Urothelium cell line (cell line): ENCODE measurements around the gene CCT7.
A peak's percentile ranks its signal among the peaks of the same experiment; 100 is the strongest.
"Not testable (repeated sequence)": the region's sequence is repeated elsewhere in the genome, so short reads cannot be mapped to it uniquely, and the experiment has no call there.

Experiments used
- DNase-seq: peaks from one replicate; pipeline ENCODE4 v3.0.0; 2011; ENCODE audit warnings: low spot score, mixed read lengths
- FAIRE-seq: peaks from 2 replicates; lab custom pipeline; 2011; peaks lifted over from hg19 to GRCh38; lab: Jason Lieb, UNC

The CCT7 gene

DNA sequence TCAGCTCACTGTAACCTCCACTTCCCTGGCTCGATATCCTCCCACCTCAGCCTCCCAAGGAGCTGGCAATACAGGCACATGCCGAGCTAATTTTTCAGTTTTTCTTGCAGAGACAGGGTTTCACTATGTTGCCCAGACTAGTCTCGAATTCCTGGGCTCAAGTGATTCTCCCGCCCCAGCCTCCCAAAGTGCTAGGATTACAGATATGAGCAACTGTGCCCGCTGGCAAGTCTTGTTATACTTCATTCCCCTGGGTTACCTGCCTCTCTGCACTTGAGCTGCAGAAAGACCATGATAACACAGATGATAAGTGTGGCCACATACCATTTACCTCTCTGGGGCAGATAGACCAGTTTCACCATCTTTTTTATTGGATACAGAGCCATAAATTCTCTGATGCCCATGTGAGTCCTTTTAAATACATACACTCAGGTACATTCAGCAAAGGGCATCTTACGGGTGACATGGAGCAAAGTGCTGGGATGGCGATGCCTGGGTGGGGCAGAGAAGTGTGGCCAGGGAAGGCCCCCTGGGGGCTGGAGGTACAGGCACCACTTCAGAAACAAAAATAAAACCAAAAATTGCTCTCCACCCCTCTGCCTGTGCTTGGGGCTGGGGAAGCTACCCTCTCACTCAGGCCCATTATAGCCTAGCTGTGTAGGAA is 20.4 kb downstream of the CCT7 start:
- FAIRE-seq (peak; percentile 40), DNase-seq (no peak)

DNA sequence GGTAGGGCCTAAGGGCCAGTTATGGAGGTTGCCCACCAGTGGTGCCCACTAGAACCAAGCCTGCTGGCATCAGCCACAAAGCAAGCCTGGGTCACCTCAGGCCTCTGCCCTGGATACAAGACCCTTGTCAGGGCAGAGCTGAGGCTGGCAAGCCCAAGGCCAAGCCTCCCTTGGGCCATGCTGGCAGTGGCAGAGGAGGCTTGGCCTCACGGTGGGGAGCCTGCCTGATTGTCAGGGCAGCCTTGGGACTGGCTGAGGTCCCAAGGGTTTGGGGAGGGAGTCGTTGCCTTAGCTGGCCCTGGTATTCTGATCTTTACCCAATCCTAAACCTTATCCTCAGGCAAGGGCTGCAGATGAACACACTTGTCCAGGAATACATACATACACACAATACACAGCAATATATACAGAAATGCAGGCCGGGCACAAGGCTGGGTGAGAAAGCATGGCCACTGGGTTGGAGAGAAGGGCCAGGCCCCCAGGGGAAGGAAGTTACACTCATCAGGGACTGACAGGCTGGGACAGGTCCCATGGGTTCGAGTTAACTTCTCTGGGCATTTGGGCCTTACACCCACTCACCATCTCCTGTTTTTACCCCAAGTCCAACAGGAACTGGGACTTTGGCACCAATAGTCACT is 21.0 kb downstream of the CCT7 start:
- FAIRE-seq = no peak
- DNase-seq = no peak

- DNase-seq = no peak
Measured at GRCh38 chr2:73255907-73256617, 22.0 kb downstream of the CCT7 start.

DNA sequence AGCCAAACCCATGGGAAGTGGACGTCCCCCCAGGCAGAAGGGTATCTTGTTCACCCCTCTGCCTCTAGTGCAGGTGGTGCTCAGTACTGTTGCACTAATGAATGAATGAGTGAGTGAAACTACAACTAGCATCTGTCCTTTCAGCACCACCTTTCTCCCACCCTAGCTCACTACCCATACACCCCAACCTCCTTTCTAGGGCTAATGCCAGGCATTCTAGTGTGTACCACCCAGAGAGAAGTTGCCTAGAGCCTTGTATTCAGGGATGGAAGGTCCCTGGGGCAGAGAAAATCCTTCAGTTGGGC is 22.5 kb downstream of the CCT7 start:
- FAIRE-seq (peak; percentile 76), DNase-seq (no peak)

More at GRCh38 chr2:73255907-73256617, 22.0 kb downstream of the CCT7 start:
- peak; percentile 17 for FAIRE-seq

DNA sequence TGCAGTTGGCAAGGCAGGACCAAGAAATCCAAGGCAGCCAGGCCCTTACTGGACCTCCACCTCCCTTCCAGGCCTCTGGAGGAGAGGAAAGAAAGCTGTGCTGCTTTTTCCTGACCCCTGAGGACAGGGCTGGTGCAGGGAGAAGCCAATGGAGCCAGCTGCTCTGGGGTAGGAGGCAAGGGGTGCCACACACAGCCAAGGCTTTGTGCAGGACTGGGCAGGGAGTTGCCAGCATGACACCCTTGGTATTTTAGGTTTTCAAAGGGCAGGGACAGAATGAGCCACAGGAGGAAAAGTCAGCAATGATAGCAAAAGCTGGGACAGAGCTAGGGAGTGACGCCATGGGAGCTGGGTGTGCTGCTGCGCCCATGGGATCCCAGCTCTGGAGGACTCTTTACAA is 22.9 kb downstream of the CCT7 start:
- FAIRE-seq (no peak), DNase-seq (no peak)

- FAIRE-seq (no peak), DNase-seq (no peak)
Measured at GRCh38 chr2:73257425-73258125, 23.5 kb downstream of the CCT7 start.

GRCh38 chr2:73258186-73258912 is 24.2 kb downstream of the CCT7 start:
- no peak for DNase-seq
- FAIRE-seq = no peak

DNA sequence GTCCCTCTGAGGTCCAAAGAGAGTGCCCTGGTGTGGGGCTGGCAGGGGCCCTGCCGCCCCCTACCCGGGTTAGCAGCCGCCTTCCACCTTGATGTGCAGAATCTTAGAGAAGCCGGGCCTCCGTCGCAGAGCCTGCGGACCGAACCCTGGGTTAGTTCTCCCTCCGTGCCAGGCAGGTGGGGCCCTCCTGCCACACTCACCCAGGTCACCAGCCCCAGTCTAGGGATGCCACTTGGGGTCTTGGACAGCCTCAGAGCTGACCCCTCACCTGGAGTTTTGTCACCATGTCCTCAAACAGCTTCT is 24.8 kb downstream of the CCT7 start:
- DNase-seq = no peak
- FAIRE-seq = no peak

- FAIRE-seq = no peak
Measured at GRCh38 chr2:73259276-73259675, 25.2 kb downstream of the CCT7 start.

DNA sequence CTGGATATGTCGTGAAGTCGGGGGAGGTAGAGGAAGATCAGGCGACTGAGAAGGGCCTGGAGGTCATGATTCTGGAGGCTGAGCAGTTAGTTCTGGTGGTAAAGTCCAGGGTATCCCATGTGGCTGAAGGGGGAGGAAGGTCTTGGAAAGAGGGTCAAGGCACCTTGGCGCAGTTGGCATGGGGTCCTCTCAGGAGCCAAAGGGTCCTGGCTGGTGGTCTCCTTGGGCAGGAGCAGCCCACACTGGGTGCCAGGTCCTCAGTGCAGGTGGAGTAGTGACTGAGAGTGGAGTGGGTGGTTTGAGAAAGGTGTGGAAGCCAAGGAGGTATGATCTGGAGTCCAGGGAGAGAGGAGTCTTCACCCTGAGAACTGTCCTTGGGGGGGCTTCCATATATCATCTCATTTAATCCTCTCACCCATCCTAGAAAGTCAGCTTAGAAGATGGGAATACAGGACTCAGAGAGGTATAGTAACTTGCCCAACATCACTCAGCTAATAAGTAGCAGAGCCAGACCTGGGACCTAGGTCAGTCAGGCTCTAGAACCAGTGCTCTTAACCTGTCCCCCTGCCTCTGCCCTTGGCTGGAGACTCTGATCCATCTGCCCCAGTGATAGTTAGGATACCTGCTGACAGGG is 25.7 kb downstream of the CCT7 start:
- DNase-seq (no peak), FAIRE-seq (no peak)

More at GRCh38 chr2:73259276-73259675, 25.2 kb downstream of the CCT7 start:
- DNase-seq = no peak

GRCh38 chr2:73260338-73260984 is 26.4 kb downstream of the CCT7 start:
- DNase-seq = peak; percentile 66
- no peak for FAIRE-seq

GRCh38 chr2:73262108-73262651 is 28.1 kb downstream of the CCT7 start:
- DNase-seq (no peak), FAIRE-seq (no peak)

DNA sequence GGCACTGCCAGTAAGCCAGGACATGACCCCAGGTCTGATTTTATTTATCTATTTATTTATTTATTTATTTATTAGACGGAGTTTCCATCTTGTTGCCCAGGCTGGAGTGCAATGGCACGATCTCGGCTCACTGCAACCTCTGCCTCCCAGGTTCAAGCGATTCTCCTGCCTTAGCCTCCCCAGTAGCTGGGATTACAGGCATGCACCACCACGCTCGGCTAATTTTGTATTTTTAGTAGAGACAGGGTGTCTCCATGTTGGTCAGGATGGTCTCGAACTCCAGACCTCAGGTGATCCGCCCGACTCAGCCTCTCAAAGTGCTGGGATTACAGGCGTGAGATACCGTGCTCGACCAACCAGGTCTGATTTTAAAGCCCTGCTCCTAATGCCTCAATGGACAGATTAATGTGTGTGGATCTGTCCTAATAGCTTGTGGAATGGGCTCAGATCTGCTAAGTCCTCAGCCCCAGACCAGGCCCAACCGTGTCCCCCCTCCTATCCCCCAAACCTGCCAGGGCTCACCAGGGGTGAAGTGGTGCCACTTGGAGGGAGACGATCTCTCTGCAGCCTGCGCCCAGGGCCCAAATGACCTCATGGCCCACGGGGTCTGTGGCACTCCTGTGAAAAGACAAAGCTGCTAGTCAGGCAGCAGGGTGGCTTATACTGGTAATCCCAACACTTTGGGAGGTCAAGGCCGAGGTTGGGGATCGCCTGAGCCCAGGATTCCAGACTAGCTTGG is 28.8 kb downstream of the CCT7 start:
- FAIRE-seq, DNase-seq: not testable (repeated sequence)

DNA sequence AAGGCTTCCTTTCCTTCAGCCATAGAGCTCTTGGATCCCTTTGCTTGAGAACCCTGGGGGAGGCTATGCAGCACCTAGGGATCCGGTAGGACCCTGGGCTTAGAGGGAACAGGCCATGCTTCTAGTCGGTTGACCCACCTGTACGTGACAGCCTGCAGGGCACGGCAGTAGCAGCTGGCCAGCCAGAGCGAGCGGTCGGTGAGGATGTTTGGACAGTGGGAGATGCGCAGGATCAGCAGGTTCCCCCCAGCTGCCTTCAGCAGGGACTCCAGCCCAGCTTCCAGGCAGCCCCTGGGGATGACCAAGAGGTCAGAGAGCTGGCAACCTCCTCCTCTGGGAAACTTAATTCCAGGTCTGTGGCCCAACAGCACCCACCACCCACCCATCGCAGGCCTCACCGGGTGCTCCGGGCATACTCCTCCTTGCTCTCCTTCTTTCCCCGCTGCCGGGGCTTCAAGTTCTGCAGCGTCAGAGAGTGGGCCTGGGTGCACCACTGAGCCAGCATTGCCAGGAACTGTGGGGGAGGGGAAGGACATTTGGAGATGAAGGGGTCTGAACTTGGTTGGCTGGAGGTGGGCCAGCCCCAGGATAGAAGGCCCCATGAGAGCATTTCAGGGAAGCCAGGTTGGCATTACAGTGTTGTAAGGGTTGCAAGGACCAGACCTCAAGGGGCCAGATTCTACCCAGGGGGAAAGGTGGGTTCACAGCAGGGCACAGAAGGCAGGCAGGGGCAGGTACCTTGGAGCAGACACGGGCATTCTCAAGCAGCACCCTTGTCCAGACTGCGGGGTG is 29.6 kb downstream of the CCT7 start:
- DNase-seq (no peak), FAIRE-seq (no peak)

DNA sequence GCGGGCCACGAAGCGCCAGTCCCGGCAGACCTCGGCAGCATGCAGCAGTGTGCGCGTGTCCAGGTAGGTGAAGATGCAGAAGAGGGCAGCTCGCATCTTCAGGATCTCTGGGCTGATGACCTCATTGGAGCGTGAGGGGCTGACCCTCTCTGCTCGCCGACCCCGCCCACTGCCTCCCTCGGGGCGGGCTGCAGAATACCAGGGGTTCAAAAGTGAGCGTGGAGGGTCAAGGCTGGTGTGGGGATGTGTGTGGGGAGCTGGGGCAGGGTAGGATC is 30.2 kb downstream of the CCT7 start:
- FAIRE-seq = no peak
- DNase-seq = no peak

GRCh38 chr2:73264783-73265182 is 30.7 kb downstream of the CCT7 start:
- no peak for FAIRE-seq
- no peak for DNase-seq

GRCh38 chr2:73265298-73266060 is 31.4 kb downstream of the CCT7 start:
- DNase-seq (no peak), FAIRE-seq (no peak)
